ENCODE measurements around the gene KY.

The KY gene

DNA sequence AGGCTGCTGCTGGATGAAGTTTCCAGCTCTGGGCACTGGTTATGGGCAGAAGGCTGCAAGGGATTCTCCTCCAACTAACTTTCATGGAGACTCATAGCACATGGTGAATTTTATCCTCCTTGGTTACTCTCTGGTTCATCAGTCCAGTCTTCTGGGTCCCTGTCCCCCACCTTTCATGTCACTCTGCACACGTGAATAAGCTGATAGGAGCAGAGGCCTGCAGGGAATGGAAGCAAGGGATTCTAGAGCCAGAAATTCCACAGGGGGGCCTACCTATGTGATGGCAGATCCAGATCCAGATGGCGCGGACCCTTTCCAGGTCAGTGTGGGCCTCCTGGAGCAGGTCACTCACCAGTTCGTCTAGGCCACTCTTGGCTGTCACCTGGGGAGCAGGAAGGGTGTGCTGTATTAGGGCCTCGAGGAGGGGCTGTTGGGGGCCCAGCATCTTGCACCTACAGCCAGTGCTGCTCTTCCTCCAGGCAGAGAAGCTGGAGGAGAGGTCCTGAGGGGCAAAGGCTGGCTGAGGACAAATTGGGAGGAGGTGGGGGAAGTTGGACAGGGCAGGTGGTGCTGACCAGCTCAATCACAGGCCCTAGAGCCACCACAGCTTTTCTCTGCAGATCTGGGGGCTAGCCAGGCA is 30.2 kb downstream of the KY start:
- no peak for DNase-seq

DNA sequence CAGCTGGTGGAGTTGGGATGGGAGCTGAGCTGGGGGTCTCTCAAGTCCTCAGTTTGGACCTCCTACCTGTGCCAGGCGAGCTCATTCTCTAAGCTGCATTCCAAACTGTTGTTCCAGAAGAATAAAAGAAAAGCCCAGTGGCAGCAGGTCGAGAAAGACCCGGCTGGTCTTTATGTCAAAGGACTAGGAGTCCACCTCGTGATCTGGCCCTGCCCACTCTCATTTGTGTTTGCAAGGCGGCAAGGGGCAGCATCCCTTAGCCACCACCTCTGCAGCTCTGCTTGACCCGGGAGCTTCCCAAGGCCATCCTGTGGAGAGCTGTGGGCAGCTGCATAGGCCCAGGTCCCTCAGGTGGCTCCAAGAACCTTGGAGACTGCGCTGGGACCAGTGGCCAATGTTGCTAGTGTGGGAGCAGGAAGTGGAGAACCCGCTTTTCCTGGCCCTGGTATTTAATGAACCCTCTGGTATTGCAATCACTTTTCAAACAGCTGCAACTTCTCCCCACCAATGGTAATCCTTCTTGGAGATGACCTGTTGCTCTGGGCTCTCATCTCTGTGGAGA is 30.9 kb downstream of the KY start:
- no peak for DNase-seq

DNA sequence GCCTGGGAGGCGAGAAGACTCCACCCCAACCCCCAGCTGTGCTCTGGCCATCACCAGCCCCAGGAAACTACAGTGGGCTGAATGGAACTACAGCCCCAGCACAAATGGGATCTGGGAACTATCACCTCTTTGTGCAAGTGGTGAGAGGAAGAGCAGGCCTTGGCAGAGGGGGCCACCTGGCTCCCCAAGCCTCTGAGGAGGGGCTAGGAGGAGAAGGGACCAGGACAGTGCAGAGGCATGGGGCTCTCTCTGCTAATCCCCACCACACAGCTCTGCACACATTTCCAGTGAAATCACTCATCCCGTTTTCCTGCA is 31.6 kb downstream of the KY start:
- DNase-seq: no peak

GRCh38 chr3:134618478-134619300 is 32.1 kb downstream of the KY start:
- DNase-seq: peak in 13 of 51 donors; percentile 5 to 52 (median 23)

- no peak for DNase-seq
Measured at GRCh38 chr3:134617608-134618477, 33.0 kb downstream of the KY start.

DNA sequence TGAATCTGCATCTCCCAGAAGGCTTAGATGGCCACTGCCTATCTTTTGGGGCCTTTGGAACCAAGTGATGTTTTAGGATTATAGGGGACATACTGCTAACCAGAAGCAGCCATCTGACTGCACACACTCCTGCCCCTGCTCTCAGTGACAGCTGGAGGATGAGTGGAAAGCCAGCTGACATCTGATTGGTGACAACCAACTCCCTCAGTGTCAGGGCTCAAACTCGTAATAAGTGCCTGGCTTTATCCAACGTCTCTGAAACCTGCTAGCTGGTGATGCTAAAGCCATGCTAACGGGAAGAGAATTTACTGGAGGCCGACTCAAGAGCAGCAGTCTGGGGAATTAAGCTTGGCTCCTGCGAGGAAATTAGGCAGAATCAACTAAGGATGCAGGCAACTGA is 35.1 kb downstream of the KY start:
- no peak for DNase-seq

- DNase-seq: no peak
Measured at GRCh38 chr3:134614955-134615354, 35.9 kb downstream of the KY start.

DNA sequence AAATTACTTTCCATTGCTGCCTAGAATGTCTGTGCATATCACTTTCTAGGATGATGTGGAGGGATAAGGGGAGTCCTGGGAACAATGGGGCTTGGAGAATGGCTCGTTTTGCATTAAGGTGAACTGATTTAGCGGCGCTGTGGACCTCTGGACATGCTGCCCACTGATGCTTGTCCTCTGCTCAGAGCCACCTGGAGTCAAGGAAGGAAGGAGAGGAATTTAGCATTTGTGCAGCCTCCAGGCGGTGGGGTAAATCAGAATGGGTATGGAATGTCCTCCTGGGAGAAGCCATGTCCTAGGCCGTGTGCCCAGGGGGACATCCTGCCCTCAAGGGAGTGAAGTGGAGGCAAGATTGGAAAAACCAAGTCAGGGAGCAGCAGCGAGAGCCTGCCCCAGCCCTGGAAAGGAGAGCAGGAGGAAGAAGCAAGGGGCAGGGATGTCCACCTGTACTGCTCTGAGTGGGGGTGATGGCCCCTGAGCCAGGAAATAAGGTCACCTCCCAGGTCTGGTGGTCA is 37.8 kb downstream of the KY start:
- no peak for DNase-seq

DNA sequence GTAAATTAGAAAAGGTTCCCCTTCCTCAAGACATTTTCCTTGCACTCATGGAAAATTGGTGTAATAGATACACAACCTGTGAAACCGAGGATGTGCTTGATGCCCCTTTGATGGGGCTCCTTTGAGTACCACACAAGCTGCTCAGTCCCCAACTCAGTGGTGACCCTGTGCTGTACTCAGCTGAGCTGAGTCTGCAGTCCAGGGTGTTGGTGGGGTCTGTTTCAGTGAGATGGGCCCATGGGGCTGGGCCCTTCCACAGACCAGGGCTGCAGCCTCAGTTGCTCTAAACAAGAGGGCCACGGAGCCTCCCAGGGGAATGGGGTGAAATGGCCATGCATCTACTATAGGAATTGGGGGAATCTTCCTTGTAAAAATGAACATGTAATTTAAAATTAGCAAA is 39.3 kb downstream of the KY start:
- no peak for DNase-seq

GRCh38 chr3:134610432-134611385 is 40.1 kb downstream of the KY start:
- DNase-seq: no peak

- no peak for DNase-seq
Measured at GRCh38 chr3:134609821-134610431, 40.9 kb downstream of the KY start.

DNA sequence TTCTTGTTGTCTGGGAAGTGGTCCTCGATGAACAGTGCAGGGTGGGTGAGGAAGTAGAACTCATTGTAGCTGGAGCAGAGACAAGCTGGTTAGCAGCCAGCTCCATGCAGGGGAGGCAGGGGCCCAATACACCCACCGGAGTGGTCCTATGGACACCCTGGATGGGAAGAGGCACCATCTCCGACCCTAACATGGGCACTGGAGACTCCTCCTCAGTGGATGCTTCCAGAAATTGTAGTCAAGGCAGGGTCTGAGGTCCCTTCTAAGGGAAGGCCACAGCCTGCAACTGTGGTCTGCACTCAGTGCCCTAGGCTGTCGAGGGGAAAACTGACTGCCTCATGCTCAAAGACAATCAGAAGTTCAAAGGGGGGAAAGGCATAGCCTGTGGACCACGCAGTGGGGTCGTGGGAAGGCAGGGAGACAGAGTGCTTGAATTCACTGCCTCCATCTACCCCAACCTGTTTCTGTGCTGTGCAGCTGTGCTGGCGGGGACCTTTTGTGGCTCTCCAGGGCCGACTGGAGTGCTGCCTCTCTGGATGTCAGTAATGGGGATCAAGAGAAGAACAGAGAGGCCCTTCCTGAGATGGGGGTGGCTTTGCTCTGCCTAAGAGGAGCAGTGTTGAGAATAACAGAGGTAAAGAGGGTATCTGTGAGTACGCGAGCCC is 41.9 kb downstream of the KY start:
- DNase-seq: no peak

- DNase-seq: no peak
Measured at GRCh38 chr3:134608023-134608770, 42.6 kb downstream of the KY start.

DNA sequence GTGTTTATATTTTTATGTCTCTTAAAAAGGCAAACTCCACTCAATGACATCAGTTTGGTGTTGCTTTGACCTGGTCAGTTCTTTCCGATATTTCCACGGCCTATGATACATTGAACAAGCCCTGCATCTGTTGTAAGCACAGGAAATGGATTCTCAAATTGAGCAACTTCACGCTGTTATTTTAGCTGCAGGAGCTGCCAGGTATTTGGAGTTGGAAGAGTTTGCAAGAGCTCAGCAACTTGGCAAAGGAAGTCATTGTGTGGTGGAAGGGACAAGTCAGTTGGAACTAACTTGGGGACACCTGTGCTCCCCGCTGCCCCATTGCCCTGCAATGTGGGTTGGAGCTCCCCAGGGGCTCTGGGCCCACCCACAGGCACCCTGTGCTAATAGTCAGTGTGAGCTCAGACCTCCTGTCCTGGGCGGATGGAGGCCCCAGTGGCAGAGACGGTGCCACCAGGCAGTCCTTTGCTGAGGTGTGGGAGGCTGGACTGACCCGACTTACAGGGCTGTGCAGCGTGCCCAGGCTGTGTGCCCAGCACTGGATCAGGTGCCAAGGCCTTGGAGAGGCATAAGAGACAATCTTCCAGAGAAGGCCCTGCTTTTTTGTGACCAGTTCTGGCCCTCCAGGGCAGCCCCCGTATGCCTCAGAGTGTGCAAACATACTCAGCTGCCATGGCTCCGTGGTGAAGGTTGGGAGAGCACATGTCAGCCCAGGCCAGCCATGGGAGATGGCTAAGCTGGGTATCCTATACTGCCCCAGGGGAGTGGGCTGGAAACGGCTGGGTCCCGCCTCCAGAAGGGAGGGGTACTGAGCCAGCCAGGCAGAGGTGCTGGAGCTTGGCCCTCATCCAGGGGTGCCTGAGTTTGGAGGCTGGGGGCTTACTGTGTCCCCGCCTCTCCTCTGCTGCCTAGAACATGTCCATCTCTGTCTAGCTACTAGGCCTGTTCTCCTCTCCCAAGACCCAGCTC is 43.5 kb downstream of the KY start:
- DNase-seq: no peak

DNA sequence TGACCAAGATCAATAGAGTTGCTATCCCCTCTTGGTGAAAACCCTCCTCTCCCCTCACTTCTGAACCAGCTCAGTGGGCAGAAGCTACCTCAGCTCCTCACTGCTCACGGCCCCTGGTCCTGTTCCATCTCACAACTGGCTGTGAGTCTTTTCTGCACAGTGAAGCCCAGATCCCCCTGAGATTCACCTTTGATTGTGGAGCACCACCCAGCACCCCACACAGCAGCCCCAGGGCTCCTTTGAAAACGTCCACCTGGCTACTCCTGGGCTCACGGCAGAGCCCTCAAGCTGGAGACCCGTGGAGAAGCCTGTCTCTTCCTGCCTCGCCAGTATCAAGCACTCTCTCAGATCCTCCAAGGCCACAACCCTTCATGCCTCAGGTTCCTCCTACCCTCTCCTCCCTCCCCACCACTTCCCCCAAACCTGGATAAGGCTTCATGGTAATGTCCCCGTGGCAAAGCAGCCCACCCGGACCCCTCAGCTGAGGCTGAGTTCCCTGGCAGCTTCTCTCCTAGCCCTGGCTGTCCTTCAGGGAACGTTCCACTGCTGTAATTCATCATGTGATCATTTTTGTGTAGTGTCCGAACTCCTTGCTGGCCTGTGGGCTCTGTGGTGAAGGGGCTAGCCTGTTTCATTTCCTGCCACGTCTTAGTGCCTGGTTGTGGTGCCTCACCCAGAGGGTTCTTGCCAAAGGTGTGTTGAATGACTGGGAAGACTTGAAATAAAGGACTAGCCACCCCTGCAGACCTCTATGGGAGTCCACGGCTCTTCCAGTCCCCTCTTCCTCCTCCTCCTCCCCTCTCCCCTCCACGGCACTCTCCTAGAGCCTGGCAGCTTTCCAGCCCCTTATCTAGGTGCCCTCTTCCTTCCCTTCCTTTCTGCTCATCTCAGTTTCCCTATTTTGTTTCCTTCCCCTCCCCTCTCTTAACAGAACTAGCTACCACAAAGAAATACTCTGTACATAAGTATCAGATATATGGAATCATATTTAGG is 44.5 kb downstream of the KY start:
- no peak for DNase-seq

- no peak for DNase-seq
Measured at GRCh38 chr3:134605556-134605955, 45.3 kb downstream of the KY start.

Measured in hypothalamus (tissue), 51 donors.